Stomach (tissue), 9 donors: ENCODE data around the gene HIVEP1. TPM values are rescaled to one million over a fixed set of nuclear protein-coding genes. Genes with fewer than 3 reads are reported as not detected.

Source experiments
- DNase-seq, 2 donors: peaks; one replicate each; pipeline versions ENCODE4 v3.0.0 to v3.0.0-alpha.2; 2013 to 2019
- H3K27ac ChIP-seq, 5 donors: fragments of 200-600 bp in 4 of 5; sonication (generic) in 4 of 5; one replicate each; pipeline ENCODE4 v1.5.1; 2013 to 2019; ENCODE audit warnings: mild to moderate bottlenecking in 1 of 5, moderate library complexity in 1 of 5
- H3K27me3 ChIP-seq, 3 donors: fragments of 200-600 bp; sonication (generic); one replicate each; pipeline ENCODE4 v1.5.1; 2017 to 2019; ENCODE audit warnings: mixed run types in 1 of 3
- H3K36me3 ChIP-seq, 4 donors: fragments of 200-600 bp; sonication (generic); 1 replicate in 3 of 4; 2 replicates in 1 of 4; pipeline ENCODE4 v1.5.1; 2016 to 2019
- H3K4me1 ChIP-seq, 4 donors: fragments of 200-600 bp; sonication (generic); one replicate each; pipeline ENCODE4 v1.5.1; 2016 to 2019
- H3K4me3 ChIP-seq, 4 donors: fragments of 200-600 bp; sonication (generic) in 3 of 4; one replicate each; pipeline ENCODE4 v1.5.1; 2016 to 2019; ENCODE audit warnings: mild to moderate bottlenecking in 1 of 4
- H3K9me3 ChIP-seq, 4 donors: fragments of 200-600 bp; sonication (generic); one replicate each; pipeline ENCODE4 v1.5.1; 2016 to 2019
- EP300 ChIP-seq: sonication (generic); formaldehyde crosslinking; IDR thresholded peaks from one replicate; pipeline ENCODE4 v1.6.1; 2017; ENCODE audit warnings: antibody characterized with exemption
- POLR2A ChIP-seq, 4 donors: fragments of 450-650 bp; IDR thresholded peaks; one replicate each; pipeline ENCODE4 v1.6.1; 2016; ENCODE audit warnings: antibody characterized with exemption in 4 of 4, control low read depth in 2 of 4, mild to moderate bottlenecking in 1 of 4, moderate library complexity in 1 of 4
- POLR2AphosphoS5 ChIP-seq, 3 donors: sonication (generic); formaldehyde crosslinking; IDR thresholded peaks; one replicate each; pipeline ENCODE4 v1.6.1; 2016; ENCODE audit warnings: antibody characterized with exemption in 3 of 3
- WGBS, 5 donors: extraction: QIAGEN DNeasy Blood & Tissue Kit in 3 of 5; methylation state at CpG; one replicate each; pipeline versions ENCODE4 v1.1.5 to v1.1.7; 2013 to 2018; 5-methylcytosine and 5-hydroxymethylcytosine counted together
- intact Hi-C: fragments of 100-400 bp; cut with DNase I; formaldehyde crosslinking; loops from one replicate; pipeline ENCODE4 v1.15.1; 2023; ENCODE audit warnings: low total_unique reads
- polyA plus RNA-seq, 3 donors: library from polyadenylated mRNA; stranded (reverse); fragments of 200-250 nt; gene quantifications; one replicate each; pipeline ENCODE4 v1.2.3, GENCODE V29; 2013
- total RNA-seq, 5 donors: library from RNA; depleted of rRNA; stranded (reverse); fragments of >200 nt; gene quantifications; one replicate each; pipeline versions ENCODE4 v1.1.0 to v1.2.3, GENCODE V29; 2014 to 2016
- TF ChIP-seq, protein P1 (sequence below), 7 experiments: fragments of 450-650 bp in 4 of 7; fragments of 200-600 bp in 3 of 7; sonication (generic) in 3 of 7; IDR thresholded peaks; one replicate each; pipeline ENCODE4 v1.5.1; 2016 to 2019; ENCODE audit warnings: antibody characterized with exemption in 7 of 7, control low read depth in 2 of 7, mild to moderate bottlenecking in 1 of 7
- donor health status: healthy with polysubstance abuse.
- donor health status: Bipolar disorder and iron deficiency.
- donor health status: healthy.

HIVEP1 gene
- total and polyA plus RNA-seq, 8 donors, result 2.0 to 19.6 (median 14.1) TPM

DNA sequence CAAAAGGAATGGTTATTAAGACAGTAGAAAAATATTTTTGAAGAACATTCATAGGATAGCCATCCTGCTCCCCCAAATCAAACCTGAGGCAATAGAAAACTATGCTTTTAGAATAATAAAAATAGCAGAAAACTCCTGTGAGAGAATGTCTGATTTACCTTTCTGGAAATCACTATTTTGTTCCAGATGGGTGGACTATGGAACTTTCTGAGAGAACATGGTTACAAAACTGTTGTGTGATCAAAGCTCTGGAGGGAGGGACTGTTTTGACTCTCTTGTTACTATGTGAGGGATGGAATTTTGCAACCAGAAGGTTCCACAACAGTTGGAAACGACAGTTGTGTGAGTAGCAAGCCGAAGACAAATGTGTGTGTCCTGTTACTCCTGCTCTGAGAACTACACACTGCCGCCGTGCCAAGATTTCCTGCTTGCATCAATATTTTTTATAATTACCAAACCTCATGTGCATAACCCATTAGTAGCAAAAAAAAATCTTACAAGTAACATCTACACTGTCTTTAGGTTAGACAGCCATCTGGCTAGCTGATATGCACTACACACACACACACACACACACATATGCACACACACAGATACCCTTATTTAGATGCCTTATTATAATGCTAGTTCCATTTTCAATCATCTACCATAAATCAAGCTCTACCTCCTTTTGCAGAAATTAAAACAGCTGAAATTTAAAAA lies 11.0 kb upstream of the HIVEP1 start:
- WGBS, 5 donors, result 61 to 74% (median 67%) methylated on average over 4 of the region's 4 CpGs

DNA sequence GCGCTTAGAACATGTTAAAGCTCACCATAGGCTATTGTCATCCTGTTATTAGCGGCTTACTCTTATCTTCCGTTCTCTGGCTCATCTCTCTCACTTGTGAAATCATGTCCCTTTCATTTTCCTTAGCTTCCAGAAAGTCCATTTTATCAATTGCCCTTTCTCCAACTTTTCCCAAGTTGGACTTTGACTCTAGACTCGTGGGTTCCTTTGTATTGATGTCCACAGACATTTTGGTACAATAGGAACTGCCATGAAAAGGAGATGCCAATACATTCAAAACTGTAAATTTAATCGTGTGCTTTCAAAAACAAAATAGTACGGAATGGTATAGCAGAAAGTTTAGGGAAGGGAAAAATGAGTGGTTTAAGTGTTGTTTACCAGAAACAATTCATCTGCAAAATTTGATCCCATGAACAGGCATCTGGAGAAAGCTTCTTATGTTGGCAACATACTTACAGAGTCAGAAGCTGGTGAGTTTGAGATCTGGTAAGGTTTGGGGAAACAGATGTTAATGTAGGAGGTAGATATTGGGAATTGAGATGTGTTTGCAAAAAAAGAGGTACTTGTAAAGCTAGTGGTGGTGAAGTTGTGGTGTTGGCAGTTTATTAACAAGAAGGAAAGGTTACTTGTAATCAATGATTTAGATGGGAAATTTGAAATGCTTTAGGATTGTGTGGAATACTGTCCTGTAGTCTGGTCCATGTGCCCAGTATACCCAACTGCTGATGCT lies 10.2 kb upstream of the HIVEP1 start:
- H3K27me3 ChIP-seq, result no peaks in the 10 kb centered on the region
- no peaks in the 10 kb centered on the region for H3K4me1 ChIP-seq
- no peak overlapping the region for H3K4me3 ChIP-seq
- intact Hi-C loops, result no loop called here
- TF ChIP-seq POLR2A (IDR thresholded peaks at IDR 0.05) (no peak), EP300 (no peak), POLR2AphosphoS5 (IDR thresholded peaks at IDR 0.05) (no peak)
- TF ChIP-seq, protein P1, sequence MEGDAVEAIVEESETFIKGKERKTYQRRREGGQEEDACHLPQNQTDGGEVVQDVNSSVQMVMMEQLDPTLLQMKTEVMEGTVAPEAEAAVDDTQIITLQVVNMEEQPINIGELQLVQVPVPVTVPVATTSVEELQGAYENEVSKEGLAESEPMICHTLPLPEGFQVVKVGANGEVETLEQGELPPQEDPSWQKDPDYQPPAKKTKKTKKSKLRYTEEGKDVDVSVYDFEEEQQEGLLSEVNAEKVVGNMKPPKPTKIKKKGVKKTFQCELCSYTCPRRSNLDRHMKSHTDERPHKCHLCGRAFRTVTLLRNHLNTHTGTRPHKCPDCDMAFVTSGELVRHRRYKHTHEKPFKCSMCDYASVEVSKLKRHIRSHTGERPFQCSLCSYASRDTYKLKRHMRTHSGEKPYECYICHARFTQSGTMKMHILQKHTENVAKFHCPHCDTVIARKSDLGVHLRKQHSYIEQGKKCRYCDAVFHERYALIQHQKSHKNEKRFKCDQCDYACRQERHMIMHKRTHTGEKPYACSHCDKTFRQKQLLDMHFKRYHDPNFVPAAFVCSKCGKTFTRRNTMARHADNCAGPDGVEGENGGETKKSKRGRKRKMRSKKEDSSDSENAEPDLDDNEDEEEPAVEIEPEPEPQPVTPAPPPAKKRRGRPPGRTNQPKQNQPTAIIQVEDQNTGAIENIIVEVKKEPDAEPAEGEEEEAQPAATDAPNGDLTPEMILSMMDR (IDR thresholded peaks at IDR 0.05), result no peak
- H3K9me3 ChIP-seq, result no peaks in the 10 kb centered on the region
- WGBS, 5 donors, result 64 to 81% (median 73%) methylated on average over 6 of the region's 6 CpGs
- no peaks in the 10 kb centered on the region for H3K36me3 ChIP-seq
- DNase-seq, result no peak
- H3K27ac ChIP-seq, result no peak overlapping the region

More for the DNA sequence above, 11.0 kb upstream of the HIVEP1 start:
- Histone ChIP-seq H3K27ac (no peak overlapping the region), H3K9me3 (no peaks in the 10 kb centered on the region), H3K4me3 (no peak overlapping the region), H3K36me3 (no peaks in the 10 kb centered on the region), H3K4me1 (no peaks in the 10 kb centered on the region), H3K27me3 (no peaks in the 10 kb centered on the region)
- intact Hi-C loops, result no loop called here
- TF ChIP-seq, protein P1 (IDR thresholded peaks at IDR 0.05), result no peak
- no peak for TF ChIP-seq POLR2AphosphoS5 (IDR thresholded peaks at IDR 0.05)
- no peak for TF ChIP-seq EP300
- no peak for TF ChIP-seq POLR2A (IDR thresholded peaks at IDR 0.05)
- DNase-seq, result peak in 1 of 2 donors; percentile 55

DNA sequence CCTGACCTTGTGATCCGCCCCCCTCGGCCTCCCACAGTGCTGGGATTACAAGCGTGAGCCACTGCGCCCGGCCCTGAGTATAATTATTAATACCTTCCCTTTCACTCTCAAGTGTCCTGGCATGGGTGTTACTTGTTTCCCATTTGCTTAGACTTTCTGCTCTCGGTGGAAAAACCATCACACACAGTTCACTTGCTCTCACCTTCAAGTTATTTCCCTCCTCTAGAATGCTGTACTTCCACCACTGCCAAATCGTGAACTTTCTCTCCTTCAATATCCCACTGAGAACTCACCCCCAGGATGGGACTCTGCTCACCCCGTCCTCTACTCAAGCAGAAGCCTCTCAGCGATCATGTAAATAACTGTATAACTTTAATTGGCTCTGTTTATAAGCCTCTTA lies 4.6 kb upstream of the HIVEP1 start:
- TF ChIP-seq EP300, result no peak
- TF ChIP-seq, protein P1 (IDR thresholded peaks at IDR 0.05), result no peak
- TF ChIP-seq POLR2AphosphoS5 (IDR thresholded peaks at IDR 0.05), result no peak
- Histone ChIP-seq H3K36me3 (no peaks in the 10 kb centered on the region), H3K4me3 (no peak overlapping the region), H3K27me3 (no peaks in the 10 kb centered on the region), H3K27ac (peak overlapping the region; percentile 64 to 100 (median 98)), H3K9me3 (no peaks in the 10 kb centered on the region), H3K4me1 (peaks cover 13 to 24% (median 18%) of the 10 kb centered on the region in 4 donors)
- 66 to 84% (median 68%) methylated on average over 9 of the region's 9 CpGs for WGBS, 5 donors
- intact Hi-C loops, result no loop called here
- peak in 1 of 2 donors; percentile 19 for DNase-seq

DNA sequence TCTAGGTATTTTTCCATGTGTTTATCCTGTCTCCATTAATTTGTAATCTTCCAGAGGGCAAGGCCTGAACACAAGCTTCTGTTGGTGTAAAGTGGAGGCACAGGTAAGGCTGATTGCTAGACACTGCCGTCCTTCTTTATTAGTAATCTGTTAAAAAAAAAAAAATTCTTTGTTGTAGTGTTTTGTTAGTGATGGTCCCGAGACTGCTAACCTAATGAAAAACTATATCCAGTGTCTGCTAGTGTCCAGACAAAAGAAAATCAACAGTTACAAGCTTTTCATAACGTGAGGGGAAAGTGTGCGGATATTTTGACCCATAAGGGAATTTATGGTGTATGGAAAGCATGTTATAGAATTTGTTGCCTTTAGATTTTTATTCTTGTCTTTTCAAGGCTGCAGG lies 4.2 kb upstream of the HIVEP1 start:
- intact Hi-C loops, result no loop called here
- Histone ChIP-seq H3K36me3 (no peaks in the 10 kb centered on the region), H3K9me3 (no peaks in the 10 kb centered on the region), H3K27me3 (no peaks in the 10 kb centered on the region), H3K4me1 (peaks cover 13 to 24% (median 18%) of the 10 kb centered on the region in 4 donors), H3K4me3 (peak overlapping the region; percentile 45 to 79 (median 70)), H3K27ac (peak overlapping the region; percentile 97 to 100 (median 98))
- DNase-seq, result peak in 1 of 2 donors; percentile 30
- 25 to 53% (median 34%) methylated on average over 4 of the region's 4 CpGs for WGBS, 5 donors
- no peak for TF ChIP-seq POLR2AphosphoS5 (IDR thresholded peaks at IDR 0.05)
- TF ChIP-seq, protein P1 (IDR thresholded peaks at IDR 0.05), result no peak
- TF ChIP-seq POLR2A (IDR thresholded peaks at IDR 0.05), result no peak
- no peak for TF ChIP-seq EP300
